Measurements from ENCODE around the gene CERS4.

- TF ChIP-seq CTCF (IDR thresholded peaks at IDR 0.05; ENCODE audit: control extremely low read depth in 1 of 3, insufficient read depth in 1 of 3, low read depth in 1 of 3, low read length in 3 of 3) (no peak), SP1 (IDR thresholded peaks at IDR 0.05; ENCODE audit: low read depth, low read length) (no peak), POLR2A (IDR thresholded peaks at IDR 0.05; ENCODE audit: control extremely low read depth in 1 of 2, low read depth in 2 of 2, low read length in 2 of 2) (no peak), ZNF274 (IDR thresholded peaks at IDR 0.05; ENCODE audit: borderline replicate concordance, extremely low read depth, low read length) (no peak), POLR2AphosphoS5 (IDR thresholded peaks at IDR 0.05; ENCODE audit: low read depth, low read length) (no peak), SP2 (IDR thresholded peaks at IDR 0.05; ENCODE audit: low read length) (no peak), RFX5 (IDR thresholded peaks at IDR 0.05; ENCODE audit: borderline replicate concordance, low read depth, low read length) (no peak), KDM1A (IDR thresholded peaks at IDR 0.05; ENCODE audit: borderline replicate concordance, low read length) (no peak), JUND (IDR thresholded peaks at IDR 0.05; ENCODE audit: low read length) (no peak), SIRT6 (IDR thresholded peaks at IDR 0.05; ENCODE audit: low read length) (no peak), SUZ12 (IDR thresholded peaks at IDR 0.05; ENCODE audit: low read length) (no peak), SRF (IDR thresholded peaks at IDR 0.05; ENCODE audit: low read depth, low read length) (no peak)
- TF ChIP-seq, protein P1, sequence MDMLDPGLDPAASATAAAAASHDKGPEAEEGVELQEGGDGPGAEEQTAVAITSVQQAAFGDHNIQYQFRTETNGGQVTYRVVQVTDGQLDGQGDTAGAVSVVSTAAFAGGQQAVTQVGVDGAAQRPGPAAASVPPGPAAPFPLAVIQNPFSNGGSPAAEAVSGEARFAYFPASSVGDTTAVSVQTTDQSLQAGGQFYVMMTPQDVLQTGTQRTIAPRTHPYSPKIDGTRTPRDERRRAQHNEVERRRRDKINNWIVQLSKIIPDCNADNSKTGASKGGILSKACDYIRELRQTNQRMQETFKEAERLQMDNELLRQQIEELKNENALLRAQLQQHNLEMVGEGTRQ (IDR thresholded peaks at IDR 0.05; ENCODE audit: low read length): no peak
- TF ChIP-seq, protein P2, sequence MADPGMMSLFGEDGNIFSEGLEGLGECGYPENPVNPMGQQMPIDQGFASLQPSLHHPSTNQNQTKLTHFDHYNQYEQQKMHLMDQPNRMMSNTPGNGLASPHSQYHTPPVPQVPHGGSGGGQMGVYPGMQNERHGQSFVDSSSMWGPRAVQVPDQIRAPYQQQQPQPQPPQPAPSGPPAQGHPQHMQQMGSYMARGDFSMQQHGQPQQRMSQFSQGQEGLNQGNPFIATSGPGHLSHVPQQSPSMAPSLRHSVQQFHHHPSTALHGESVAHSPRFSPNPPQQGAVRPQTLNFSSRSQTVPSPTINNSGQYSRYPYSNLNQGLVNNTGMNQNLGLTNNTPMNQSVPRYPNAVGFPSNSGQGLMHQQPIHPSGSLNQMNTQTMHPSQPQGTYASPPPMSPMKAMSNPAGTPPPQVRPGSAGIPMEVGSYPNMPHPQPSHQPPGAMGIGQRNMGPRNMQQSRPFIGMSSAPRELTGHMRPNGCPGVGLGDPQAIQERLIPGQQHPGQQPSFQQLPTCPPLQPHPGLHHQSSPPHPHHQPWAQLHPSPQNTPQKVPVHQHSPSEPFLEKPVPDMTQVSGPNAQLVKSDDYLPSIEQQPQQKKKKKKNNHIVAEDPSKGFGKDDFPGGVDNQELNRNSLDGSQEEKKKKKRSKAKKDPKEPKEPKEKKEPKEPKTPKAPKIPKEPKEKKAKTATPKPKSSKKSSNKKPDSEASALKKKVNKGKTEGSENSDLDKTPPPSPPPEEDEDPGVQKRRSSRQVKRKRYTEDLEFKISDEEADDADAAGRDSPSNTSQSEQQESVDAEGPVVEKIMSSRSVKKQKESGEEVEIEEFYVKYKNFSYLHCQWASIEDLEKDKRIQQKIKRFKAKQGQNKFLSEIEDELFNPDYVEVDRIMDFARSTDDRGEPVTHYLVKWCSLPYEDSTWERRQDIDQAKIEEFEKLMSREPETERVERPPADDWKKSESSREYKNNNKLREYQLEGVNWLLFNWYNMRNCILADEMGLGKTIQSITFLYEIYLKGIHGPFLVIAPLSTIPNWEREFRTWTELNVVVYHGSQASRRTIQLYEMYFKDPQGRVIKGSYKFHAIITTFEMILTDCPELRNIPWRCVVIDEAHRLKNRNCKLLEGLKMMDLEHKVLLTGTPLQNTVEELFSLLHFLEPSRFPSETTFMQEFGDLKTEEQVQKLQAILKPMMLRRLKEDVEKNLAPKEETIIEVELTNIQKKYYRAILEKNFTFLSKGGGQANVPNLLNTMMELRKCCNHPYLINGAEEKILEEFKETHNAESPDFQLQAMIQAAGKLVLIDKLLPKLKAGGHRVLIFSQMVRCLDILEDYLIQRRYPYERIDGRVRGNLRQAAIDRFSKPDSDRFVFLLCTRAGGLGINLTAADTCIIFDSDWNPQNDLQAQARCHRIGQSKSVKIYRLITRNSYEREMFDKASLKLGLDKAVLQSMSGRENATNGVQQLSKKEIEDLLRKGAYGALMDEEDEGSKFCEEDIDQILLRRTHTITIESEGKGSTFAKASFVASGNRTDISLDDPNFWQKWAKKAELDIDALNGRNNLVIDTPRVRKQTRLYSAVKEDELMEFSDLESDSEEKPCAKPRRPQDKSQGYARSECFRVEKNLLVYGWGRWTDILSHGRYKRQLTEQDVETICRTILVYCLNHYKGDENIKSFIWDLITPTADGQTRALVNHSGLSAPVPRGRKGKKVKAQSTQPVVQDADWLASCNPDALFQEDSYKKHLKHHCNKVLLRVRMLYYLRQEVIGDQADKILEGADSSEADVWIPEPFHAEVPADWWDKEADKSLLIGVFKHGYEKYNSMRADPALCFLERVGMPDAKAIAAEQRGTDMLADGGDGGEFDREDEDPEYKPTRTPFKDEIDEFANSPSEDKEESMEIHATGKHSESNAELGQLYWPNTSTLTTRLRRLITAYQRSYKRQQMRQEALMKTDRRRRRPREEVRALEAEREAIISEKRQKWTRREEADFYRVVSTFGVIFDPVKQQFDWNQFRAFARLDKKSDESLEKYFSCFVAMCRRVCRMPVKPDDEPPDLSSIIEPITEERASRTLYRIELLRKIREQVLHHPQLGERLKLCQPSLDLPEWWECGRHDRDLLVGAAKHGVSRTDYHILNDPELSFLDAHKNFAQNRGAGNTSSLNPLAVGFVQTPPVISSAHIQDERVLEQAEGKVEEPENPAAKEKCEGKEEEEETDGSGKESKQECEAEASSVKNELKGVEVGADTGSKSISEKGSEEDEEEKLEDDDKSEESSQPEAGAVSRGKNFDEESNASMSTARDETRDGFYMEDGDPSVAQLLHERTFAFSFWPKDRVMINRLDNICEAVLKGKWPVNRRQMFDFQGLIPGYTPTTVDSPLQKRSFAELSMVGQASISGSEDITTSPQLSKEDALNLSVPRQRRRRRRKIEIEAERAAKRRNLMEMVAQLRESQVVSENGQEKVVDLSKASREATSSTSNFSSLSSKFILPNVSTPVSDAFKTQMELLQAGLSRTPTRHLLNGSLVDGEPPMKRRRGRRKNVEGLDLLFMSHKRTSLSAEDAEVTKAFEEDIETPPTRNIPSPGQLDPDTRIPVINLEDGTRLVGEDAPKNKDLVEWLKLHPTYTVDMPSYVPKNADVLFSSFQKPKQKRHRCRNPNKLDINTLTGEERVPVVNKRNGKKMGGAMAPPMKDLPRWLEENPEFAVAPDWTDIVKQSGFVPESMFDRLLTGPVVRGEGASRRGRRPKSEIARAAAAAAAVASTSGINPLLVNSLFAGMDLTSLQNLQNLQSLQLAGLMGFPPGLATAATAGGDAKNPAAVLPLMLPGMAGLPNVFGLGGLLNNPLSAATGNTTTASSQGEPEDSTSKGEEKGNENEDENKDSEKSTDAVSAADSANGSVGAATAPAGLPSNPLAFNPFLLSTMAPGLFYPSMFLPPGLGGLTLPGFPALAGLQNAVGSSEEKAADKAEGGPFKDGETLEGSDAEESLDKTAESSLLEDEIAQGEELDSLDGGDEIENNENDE (IDR thresholded peaks at IDR 0.05; ENCODE audit: insufficient replicate concordance, low read length): no peak
These were observed 27.9 kb downstream of the CERS4 start for GRCh38 chr19:8237026-8237425.
